HG02943 (cell line): ENCODE data around the gene CCDC187.
A peak's percentile ranks its signal among the peaks of the same experiment; 100 is the strongest.

Experiments used
- ATAC-seq: cut with Tn5 transposase; IDR thresholded peaks from one replicate; pipeline ENCODE4 v1.9.1; 2021; ENCODE audit warnings: mild to moderate bottlenecking, low read depth, moderate library complexity; ENCODE audit not compliant: unreplicated experiment

Gene CCDC187

GRCh38 chr9:136231478-136232297 lies 72.2 kb downstream of the CCDC187 start:
- no peak for ATAC-seq

- ATAC-seq = no peak
Measured at GRCh38 chr9:136230773-136231172, 73.1 kb downstream of the CCDC187 start.

- ATAC-seq = no peak
Measured at GRCh38 chr9:136230365-136230764, 73.5 kb downstream of the CCDC187 start.

- no peak for ATAC-seq
Measured at GRCh38 chr9:136229096-136230065, 74.5 kb downstream of the CCDC187 start.

- ATAC-seq = no peak
Measured at GRCh38 chr9:136228107-136228875, 75.6 kb downstream of the CCDC187 start.

- no peak for ATAC-seq
Measured at GRCh38 chr9:136226680-136227407, 77.0 kb downstream of the CCDC187 start.

- peak; percentile 55 for ATAC-seq
Measured at GRCh38 chr9:136225748-136226679, 77.9 kb downstream of the CCDC187 start.

GRCh38 chr9:136225366-136225747 lies 78.5 kb downstream of the CCDC187 start:
- peak; percentile 51 for ATAC-seq

- ATAC-seq = no peak
Measured at GRCh38 chr9:136223871-136224640, 79.8 kb downstream of the CCDC187 start.

- no peak for ATAC-seq
Measured at GRCh38 chr9:136222906-136223285, 81.0 kb downstream of the CCDC187 start.

GRCh38 chr9:136222166-136222905 lies 81.6 kb downstream of the CCDC187 start:
- ATAC-seq = no peak

GRCh38 chr9:136220017-136220729 lies 83.7 kb downstream of the CCDC187 start:
- no peak for ATAC-seq

- no peak for ATAC-seq
Measured at GRCh38 chr9:136219276-136219675, 84.6 kb downstream of the CCDC187 start.

GRCh38 chr9:136218673-136219072 lies 85.2 kb downstream of the CCDC187 start:
- no peak for ATAC-seq

- ATAC-seq = no peak
Measured at GRCh38 chr9:136218271-136218670, 85.6 kb downstream of the CCDC187 start.

GRCh38 chr9:136216541-136217244 lies 87.2 kb downstream of the CCDC187 start:
- ATAC-seq = no peak
